Stimulated activated naive CD8-positive, alpha-beta T cell treated with anti-CD3 and anti-CD28 coated beads, Interleukin-15, amount 100 ng/mL, for 72 hours (primary cell): ENCODE measurements around the gene CMTM5.
"Not testable (repeated sequence)": the region's sequence is repeated elsewhere in the genome, so short reads cannot be mapped to it uniquely, and the experiment has no call there.

ENCODE experiments used
- ATAC-seq: fragments of 150-1000 bp; cut with Tn5 transposase; 2 replicates; pipeline ENCODE4 v1.10.0; 2021; ENCODE audit warnings: mild to moderate bottlenecking, moderate library complexity
- DNase-seq, 2 donors: peaks; one replicate each; pipeline ENCODE4 v3.0.0; 2021 to 2022
- H3K27ac Mint-ChIP-seq, 2 donors: one replicate each; pipeline ENCODE4 v1.8.0; 2022; ENCODE audit warnings: mild to moderate bottlenecking in 2 of 2, mixed read lengths in 2 of 2, moderate library complexity in 2 of 2
- H3K27me3 Mint-ChIP-seq: one replicate; pipeline ENCODE4 v1.8.0; 2022; ENCODE audit warnings: mixed read lengths
- H3K4me1 Mint-ChIP-seq: one replicate; pipeline ENCODE4 v1.8.0; 2022; ENCODE audit warnings: mild to moderate bottlenecking, mixed read lengths
- H3K4me3 Mint-ChIP-seq, 2 donors: one replicate each; pipeline ENCODE4 v1.8.0; 2022; ENCODE audit warnings: mild to moderate bottlenecking in 2 of 2, mixed read lengths in 2 of 2, moderate library complexity in 1 of 2
- H3K9me3 Mint-ChIP-seq, 2 donors: one replicate each; pipeline ENCODE4 v1.8.0; 2022; ENCODE audit warnings: mixed read lengths in 2 of 2

Gene CMTM5

GRCh38 chr14:23409966-23410635 lies 33.3 kb downstream of the CMTM5 start:
- DNase-seq (no peak), ATAC-seq (no peak)
- Mint-ChIP-seq H3K27me3 (no peaks in the 10 kb centered on the region), H3K4me1 (no peaks in the 10 kb centered on the region), H3K27ac (peak overlapping the region in 1 of 2 donors; percentile 40), H3K4me3 (no peak overlapping the region), H3K9me3 (no peaks in the 10 kb centered on the region)

GRCh38 chr14:23411563-23412525 lies 35.0 kb downstream of the CMTM5 start:
- ATAC-seq (no peak), DNase-seq (no peak)
- no peaks in the 10 kb centered on the region for H3K4me1 Mint-ChIP-seq
- H3K27ac Mint-ChIP-seq, result peak overlapping the region; percentile 23 to 74
- no peak overlapping the region for H3K4me3 Mint-ChIP-seq
- no peaks in the 10 kb centered on the region for H3K9me3 Mint-ChIP-seq
- H3K27me3 Mint-ChIP-seq, result no peaks in the 10 kb centered on the region

GRCh38 chr14:23413681-23414080 lies 36.8 kb downstream of the CMTM5 start:
- ATAC-seq, result no peak
- H3K4me3 Mint-ChIP-seq, result no peak overlapping the region
- no peaks in the 10 kb centered on the region for H3K4me1 Mint-ChIP-seq
- H3K27me3 Mint-ChIP-seq, result no peaks in the 10 kb centered on the region
- no peaks in the 10 kb centered on the region for H3K9me3 Mint-ChIP-seq
- peak overlapping the region in 1 of 2 donors; percentile 49 for H3K27ac Mint-ChIP-seq
- DNase-seq, result no peak

- H3K9me3 Mint-ChIP-seq, result no peaks in the 10 kb centered on the region
- H3K4me1 Mint-ChIP-seq, result no peaks in the 10 kb centered on the region
- peaks cover 5% of the 10 kb centered on the region for H3K27me3 Mint-ChIP-seq
These were observed 37.4 kb downstream of the CMTM5 start for GRCh38 chr14:23414254-23414653.

GRCh38 chr14:23414906-23415820 lies 38.3 kb downstream of the CMTM5 start:
- DNase-seq (no peak), ATAC-seq (no peak)
- Mint-ChIP-seq H3K4me3 (no peak overlapping the region), H3K9me3 (no peaks in the 10 kb centered on the region), H3K27ac (peak overlapping the region in 1 of 2 donors; percentile 4), H3K27me3 (peaks cover 8% of the 10 kb centered on the region), H3K4me1 (no peaks in the 10 kb centered on the region)

More at GRCh38 chr14:23414254-23414653, 37.4 kb downstream of the CMTM5 start:
- no peak for ATAC-seq
- Mint-ChIP-seq H3K27ac (peak overlapping the region in 1 of 2 donors; percentile 45), H3K4me3 (no peak overlapping the region)
- DNase-seq, result no peak

- Mint-ChIP-seq H3K4me3 (no peak overlapping the region), H3K27me3 (peaks cover 8% of the 10 kb centered on the region), H3K4me1 (peaks cover 5% of the 10 kb centered on the region), H3K9me3 (no peaks in the 10 kb centered on the region), H3K27ac (no peak overlapping the region)
- ATAC-seq, result no peak
- DNase-seq, result no peak
These were observed 39.3 kb downstream of the CMTM5 start for GRCh38 chr14:23415821-23416778.

- Mint-ChIP-seq H3K9me3 (no peaks in the 10 kb centered on the region), H3K27me3 (peaks cover 8% of the 10 kb centered on the region), H3K27ac (no peak overlapping the region), H3K4me3 (no peak overlapping the region), H3K4me1 (peaks cover 12% of the 10 kb centered on the region)
- no peak for DNase-seq
- no peak for ATAC-seq
These were observed 40.0 kb downstream of the CMTM5 start for GRCh38 chr14:23416801-23417200.

GRCh38 chr14:23417269-23417668 lies 40.4 kb downstream of the CMTM5 start:
- H3K9me3 Mint-ChIP-seq, H3K27me3 Mint-ChIP-seq, ATAC-seq, H3K4me3 Mint-ChIP-seq, DNase-seq: not testable (repeated sequence)
- H3K4me1 Mint-ChIP-seq, result peaks cover 17% of the 10 kb centered on the region
- H3K27ac Mint-ChIP-seq, result peak overlapping the region in 1 of 2 donors; percentile 50

GRCh38 chr14:23418021-23418420 lies 41.2 kb downstream of the CMTM5 start:
- peaks cover 8% of the 10 kb centered on the region for H3K27me3 Mint-ChIP-seq
- H3K27ac Mint-ChIP-seq, result peak overlapping the region in 1 of 2 donors; percentile 19

GRCh38 chr14:23419646-23420045 lies 42.8 kb downstream of the CMTM5 start:
- not testable (repeated sequence) for ATAC-seq, H3K9me3 Mint-ChIP-seq, DNase-seq, H3K4me3 Mint-ChIP-seq, H3K27me3 Mint-ChIP-seq
- peak overlapping the region in 1 of 2 donors; percentile 72 for H3K27ac Mint-ChIP-seq
- peaks cover 18% of the 10 kb centered on the region for H3K4me1 Mint-ChIP-seq

More at GRCh38 chr14:23418021-23418420, 41.2 kb downstream of the CMTM5 start:
- Mint-ChIP-seq H3K4me1 (peaks cover 18% of the 10 kb centered on the region), H3K9me3 (no peaks in the 10 kb centered on the region), H3K4me3 (no peak overlapping the region)
- DNase-seq (no peak), ATAC-seq (no peak)

GRCh38 chr14:23421594-23421993 lies 44.7 kb downstream of the CMTM5 start:
- H3K4me3 Mint-ChIP-seq, result peak overlapping the region; percentile 25 to 66
- H3K27ac Mint-ChIP-seq, result peak overlapping the region; percentile 88 to 89
- DNase-seq (peak; percentile 40 to 68), ATAC-seq (peak; percentile 97)
- peaks cover 18% of the 10 kb centered on the region for H3K4me1 Mint-ChIP-seq
- no peaks in the 10 kb centered on the region for H3K9me3 Mint-ChIP-seq
- peaks cover 8% of the 10 kb centered on the region for H3K27me3 Mint-ChIP-seq

GRCh38 chr14:23423657-23424056 lies 46.8 kb downstream of the CMTM5 start:
- Mint-ChIP-seq H3K4me1 (peaks cover 18% of the 10 kb centered on the region), H3K9me3 (no peaks in the 10 kb centered on the region), H3K27ac (peak overlapping the region in 1 of 2 donors; percentile 9), H3K27me3 (peaks cover 8% of the 10 kb centered on the region), H3K4me3 (no peak overlapping the region)
- ATAC-seq (no peak), DNase-seq (no peak)

- H3K27ac Mint-ChIP-seq, result no peak overlapping the region
- DNase-seq (no peak), ATAC-seq (no peak)
- no peaks in the 10 kb centered on the region for H3K9me3 Mint-ChIP-seq
- H3K27me3 Mint-ChIP-seq, result no peaks in the 10 kb centered on the region
- peaks cover 18% of the 10 kb centered on the region for H3K4me1 Mint-ChIP-seq
- no peak overlapping the region for H3K4me3 Mint-ChIP-seq
These were observed 48.3 kb downstream of the CMTM5 start for GRCh38 chr14:23425169-23425568.

- H3K9me3 Mint-ChIP-seq, H3K4me3 Mint-ChIP-seq, H3K27me3 Mint-ChIP-seq, H3K27ac Mint-ChIP-seq, ATAC-seq, DNase-seq: not testable (repeated sequence)
- H3K4me1 Mint-ChIP-seq, result peaks cover 16% of the 10 kb centered on the region
These were observed 49.0 kb downstream of the CMTM5 start for GRCh38 chr14:23425798-23426197.
